Neural crest cell (in vitro differentiated cells): ENCODE measurements around the gene REEP1. TPM values are rescaled to one million over a fixed set of nuclear protein-coding genes. Genes with fewer than 3 reads are reported as not detected.

ENCODE experiments used
- DNase-seq: peaks from one replicate; pipeline ENCODE4 v3.0.0; 2021; ENCODE audit warnings: low read depth, mixed read lengths, low spot score
- H3K27ac Mint-ChIP-seq: one replicate; pipeline ENCODE4 v1.8.0; 2021; ENCODE audit warnings: mild to moderate bottlenecking, mixed read lengths; ENCODE audit not compliant: unreplicated experiment
- H3K27me3 Mint-ChIP-seq: 2 replicates; pipeline ENCODE4 v1.8.0; 2021; ENCODE audit warnings: low read depth, mild to moderate bottlenecking, mixed read lengths
- H3K36me3 Mint-ChIP-seq: 2 replicates; pipeline ENCODE4 v1.8.0; 2021; ENCODE audit warnings: low read depth, mild to moderate bottlenecking, mixed read lengths
- H3K4me1 Mint-ChIP-seq: 2 replicates; pipeline ENCODE4 v1.8.0; 2021; ENCODE audit warnings: mixed read lengths
- H3K4me3 Mint-ChIP-seq: one replicate; pipeline ENCODE4 v1.8.0; 2021; ENCODE audit warnings: mild to moderate bottlenecking, mixed read lengths
- H3K9me3 Mint-ChIP-seq: 2 replicates; pipeline ENCODE4 v1.8.0; 2021; ENCODE audit warnings: mixed read lengths
- CTCF ChIP-seq: fragments of 200-600 bp; sonication (generic); conservative IDR thresholded peaks from 2 replicates; pipeline ENCODE4 v1.5.0; 2021; ENCODE audit warnings: antibody characterized with exemption, mild to moderate bottlenecking
- total RNA-seq: library from RNA; stranded (reverse); gene quantifications from 2 replicates; pipeline ENCODE4 v1.2.1, GENCODE V29; 2021

Gene REEP1
- total RNA-seq, 1 donor from 2014 or later, result 12.3 TPM

DNA sequence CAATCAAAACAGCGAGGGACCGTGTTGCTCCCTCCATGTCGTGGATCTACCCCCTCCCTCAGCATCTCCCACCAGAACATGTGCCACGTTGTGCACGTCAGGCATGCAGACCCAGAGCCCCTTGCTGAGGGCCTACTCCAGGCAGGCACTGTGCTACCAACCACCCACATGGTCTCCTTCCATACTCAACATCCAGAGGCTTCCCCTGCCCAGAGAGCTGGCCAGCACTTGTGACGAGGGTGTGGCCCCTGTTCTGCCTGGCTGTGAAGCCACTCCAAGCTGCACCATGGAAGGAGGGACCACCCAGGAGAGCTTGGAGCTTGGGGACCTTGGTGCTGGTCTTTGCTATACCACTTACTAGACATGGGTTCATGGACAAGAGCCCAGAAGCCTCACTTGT lies 40.5 kb downstream of the REEP1 start:
- Mint-ChIP-seq H3K9me3 (no peaks in the 10 kb centered on the region), H3K27me3 (no peaks in the 10 kb centered on the region), H3K4me3 (no peak overlapping the region), H3K4me1 (peaks cover 24% of the 10 kb centered on the region), H3K36me3 (no peaks in the 10 kb centered on the region), H3K27ac (peak overlapping the region; percentile 45)
- TF ChIP-seq CTCF, result no peak
- no peak for DNase-seq

DNA sequence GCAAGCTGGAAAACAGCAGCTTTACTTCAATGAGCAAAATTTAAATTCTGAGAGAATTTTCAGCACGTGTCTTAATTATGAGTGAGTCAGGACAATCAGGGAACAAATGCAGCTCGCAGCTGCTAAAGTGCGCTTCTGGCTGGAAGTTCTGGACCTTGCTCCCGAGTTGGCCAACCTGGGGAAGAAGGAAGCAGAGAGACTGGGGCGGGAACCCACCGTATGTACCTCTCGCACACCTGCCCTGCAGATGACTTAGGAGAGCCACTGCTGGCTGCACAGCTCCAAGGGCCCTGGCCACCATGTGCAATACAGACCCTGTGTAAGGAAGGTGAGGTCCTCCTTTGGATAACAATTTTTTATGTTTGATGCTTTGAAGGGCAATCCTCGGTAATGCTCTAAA lies 42.4 kb downstream of the REEP1 start:
- Mint-ChIP-seq H3K9me3 (no peaks in the 10 kb centered on the region), H3K27me3 (no peaks in the 10 kb centered on the region), H3K4me3 (no peak overlapping the region), H3K4me1 (peaks cover 14% of the 10 kb centered on the region), H3K36me3 (no peaks in the 10 kb centered on the region), H3K27ac (no peak overlapping the region)
- DNase-seq, result no peak
- TF ChIP-seq CTCF, result no peak

GRCh38 chr2:86293612-86294011 lies 43.8 kb downstream of the REEP1 start:
- H3K4me3 Mint-ChIP-seq, result no peak overlapping the region
- peaks cover 3% of the 10 kb centered on the region for H3K4me1 Mint-ChIP-seq
- no peaks in the 10 kb centered on the region for H3K9me3 Mint-ChIP-seq
- TF ChIP-seq CTCF, result no peak
- no peak for DNase-seq
- H3K27me3 Mint-ChIP-seq, result no peaks in the 10 kb centered on the region
- H3K36me3 Mint-ChIP-seq, result no peaks in the 10 kb centered on the region
- H3K27ac Mint-ChIP-seq, result no peak overlapping the region

DNA sequence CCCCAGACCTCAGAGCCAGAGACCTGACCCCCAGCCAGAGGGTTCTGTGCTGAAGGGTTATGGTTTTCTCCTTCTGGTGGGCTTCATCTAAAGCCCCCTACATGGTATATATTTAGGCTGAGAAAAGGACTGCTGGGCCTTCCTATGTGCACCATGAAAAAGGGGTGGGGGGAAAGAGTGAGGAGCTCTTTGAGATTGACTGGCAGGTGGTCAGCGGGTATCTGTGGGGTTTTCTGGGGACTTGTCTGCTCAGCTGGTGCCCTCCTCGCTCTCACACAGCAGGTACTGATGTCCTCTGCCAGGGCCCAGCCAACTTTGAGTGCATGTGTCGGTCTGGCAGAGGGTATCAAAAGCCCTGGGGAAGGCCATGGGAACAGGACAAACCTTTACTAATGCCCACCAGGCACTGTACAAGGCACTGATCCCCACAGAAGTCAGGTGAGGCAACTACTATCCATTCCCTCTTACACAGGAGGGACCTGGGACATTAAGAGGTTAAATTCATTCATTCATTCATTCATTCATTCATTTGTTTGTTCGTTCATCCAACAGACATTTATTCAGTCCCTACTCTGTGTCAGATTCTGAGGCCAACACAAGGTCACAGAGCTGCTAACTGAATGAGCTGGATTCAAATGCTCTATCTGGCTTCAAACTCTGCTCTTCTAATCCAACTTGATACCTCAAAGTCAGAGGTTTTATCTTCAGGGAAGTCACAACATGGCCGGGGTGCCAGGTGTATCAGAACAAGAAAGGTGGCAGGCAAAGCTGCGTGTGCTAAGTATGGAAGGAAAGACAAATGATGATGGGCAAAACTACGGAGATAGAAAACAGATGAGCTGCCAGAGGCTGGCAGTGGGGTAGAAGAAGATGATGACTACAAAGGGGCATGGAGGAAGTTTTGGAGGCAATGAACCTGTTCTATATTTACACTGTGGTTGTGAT lies 44.6 kb downstream of the REEP1 start:
- H3K4me3 Mint-ChIP-seq, result no peak overlapping the region
- H3K9me3 Mint-ChIP-seq, result no peaks in the 10 kb centered on the region
- no peak for DNase-seq
- H3K27ac Mint-ChIP-seq, result no peak overlapping the region
- no peaks in the 10 kb centered on the region for H3K36me3 Mint-ChIP-seq
- H3K4me1 Mint-ChIP-seq, result no peaks in the 10 kb centered on the region
- no peaks in the 10 kb centered on the region for H3K27me3 Mint-ChIP-seq
- no peak for TF ChIP-seq CTCF

DNA sequence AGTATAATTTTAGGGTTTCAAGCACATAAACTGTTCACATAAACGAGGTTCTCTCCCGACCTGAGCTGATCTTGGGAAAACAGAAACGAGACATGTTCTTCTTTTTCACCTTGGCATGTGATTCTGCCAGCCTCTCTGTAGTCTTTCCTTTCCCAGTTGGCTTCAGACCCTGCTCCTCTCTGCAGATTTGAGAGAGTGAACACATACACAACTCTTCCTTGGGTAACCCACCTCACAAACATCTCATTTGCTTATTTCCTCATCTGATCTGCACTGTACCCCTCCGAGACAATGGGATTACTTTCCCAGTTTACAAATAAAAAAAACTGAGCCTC lies 46.1 kb downstream of the REEP1 start:
- no peak for DNase-seq
- TF ChIP-seq CTCF, result no peak
- no peak overlapping the region for H3K4me3 Mint-ChIP-seq
- H3K36me3 Mint-ChIP-seq, result no peaks in the 10 kb centered on the region
- H3K4me1 Mint-ChIP-seq, result no peaks in the 10 kb centered on the region
- H3K27ac Mint-ChIP-seq, result peak overlapping the region; percentile 15
- H3K9me3 Mint-ChIP-seq, result no peaks in the 10 kb centered on the region
- no peaks in the 10 kb centered on the region for H3K27me3 Mint-ChIP-seq
